Measurements from ENCODE around the gene TFDP2.
"Not testable (repeated sequence)": the region's sequence is repeated elsewhere in the genome, so short reads cannot be mapped to it uniquely, and the experiment has no call there.

The TFDP2 gene, protein sequence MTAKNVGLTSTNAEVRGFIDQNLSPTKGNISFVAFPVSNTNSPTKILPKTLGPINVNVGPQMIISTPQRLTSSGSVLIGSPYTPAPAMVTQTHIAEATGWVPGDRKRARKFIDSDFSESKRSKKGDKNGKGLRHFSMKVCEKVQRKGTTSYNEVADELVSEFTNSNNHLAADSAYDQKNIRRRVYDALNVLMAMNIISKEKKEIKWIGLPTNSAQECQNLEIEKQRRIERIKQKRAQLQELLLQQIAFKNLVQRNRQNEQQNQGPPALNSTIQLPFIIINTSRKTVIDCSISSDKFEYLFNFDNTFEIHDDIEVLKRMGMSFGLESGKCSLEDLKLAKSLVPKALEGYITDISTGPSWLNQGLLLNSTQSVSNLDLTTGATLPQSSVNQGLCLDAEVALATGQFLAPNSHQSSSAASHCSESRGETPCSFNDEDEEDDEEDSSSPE

GRCh38 chr3:142148792-142149672 is at the start of gene TFDP2:
TSS of gene TFDP2 (minus strand) at chr3:142149544. CDS start at chr3:142101749, 47,795 bp downstream.
- peak; percentile 85 to 88 for DNase-seq

DNA sequence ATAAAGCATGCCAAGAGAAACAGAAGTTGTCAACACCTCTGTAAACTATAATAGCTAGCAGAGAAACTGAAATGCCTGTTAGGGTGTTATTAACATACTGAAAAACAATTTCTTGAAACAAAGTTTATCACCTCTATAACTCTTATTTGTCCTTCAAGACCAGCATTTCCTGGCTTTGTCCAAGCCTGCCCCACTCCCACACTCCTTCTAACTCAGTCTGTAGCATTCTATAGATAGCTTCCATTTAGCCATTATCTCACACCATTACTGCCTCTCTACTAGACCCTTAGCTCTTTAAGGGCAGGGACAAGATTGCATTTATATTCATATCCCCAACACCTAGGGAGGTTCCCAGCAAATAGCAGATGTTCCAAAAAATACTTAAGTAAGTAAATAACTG is 39.5 kb upstream of the TFDP2 start:
- no peak for DNase-seq

GRCh38 chr3:142180761-142181362 is 31.5 kb upstream of the TFDP2 start:
- peak; percentile 16 to 18 for DNase-seq

GRCh38 chr3:142175478-142175877 is 26.1 kb upstream of the TFDP2 start:
- no peak for DNase-seq

GRCh38 chr3:142174559-142174958 is 25.2 kb upstream of the TFDP2 start:
- DNase-seq, result no peak

DNA sequence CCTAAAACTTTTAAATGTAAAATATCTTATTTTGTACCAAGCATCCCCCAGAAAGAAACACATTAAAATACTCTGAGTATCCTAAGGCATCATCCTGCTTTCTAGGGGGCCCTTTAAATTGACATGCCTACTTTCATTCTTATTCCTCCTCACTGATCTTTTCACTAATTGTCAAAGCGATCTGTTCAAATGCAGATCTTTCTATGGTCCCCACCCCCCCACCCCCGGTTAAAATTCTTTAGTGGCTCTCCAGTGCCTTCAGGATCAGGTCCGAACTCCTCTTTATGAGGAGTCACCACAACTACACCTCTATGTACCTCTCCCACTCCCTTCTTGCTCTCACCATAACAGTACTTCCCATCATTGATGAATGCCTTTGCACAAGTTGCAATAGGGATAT is 19.2 kb upstream of the TFDP2 start:
- no peak for DNase-seq

DNA sequence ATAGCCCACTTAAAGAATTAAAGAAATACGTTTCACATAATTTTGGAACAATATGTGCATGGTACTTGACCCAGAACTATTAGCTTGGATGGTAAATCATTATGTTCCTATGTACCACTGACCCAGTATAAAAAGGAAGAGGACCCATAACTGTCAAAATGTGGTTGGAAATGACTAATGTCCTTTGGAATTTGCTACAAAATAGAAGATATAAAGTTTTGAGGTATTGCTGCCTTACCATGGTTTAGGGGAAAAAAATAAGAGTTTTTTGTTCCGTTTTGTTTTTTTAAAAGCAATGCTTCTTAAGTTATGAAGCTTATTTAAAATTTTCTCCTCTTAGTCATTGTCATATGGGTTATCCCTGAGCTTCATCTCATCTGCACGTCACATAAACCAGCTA is 15.8 kb upstream of the TFDP2 start:
- DNase-seq, result no peak

DNA sequence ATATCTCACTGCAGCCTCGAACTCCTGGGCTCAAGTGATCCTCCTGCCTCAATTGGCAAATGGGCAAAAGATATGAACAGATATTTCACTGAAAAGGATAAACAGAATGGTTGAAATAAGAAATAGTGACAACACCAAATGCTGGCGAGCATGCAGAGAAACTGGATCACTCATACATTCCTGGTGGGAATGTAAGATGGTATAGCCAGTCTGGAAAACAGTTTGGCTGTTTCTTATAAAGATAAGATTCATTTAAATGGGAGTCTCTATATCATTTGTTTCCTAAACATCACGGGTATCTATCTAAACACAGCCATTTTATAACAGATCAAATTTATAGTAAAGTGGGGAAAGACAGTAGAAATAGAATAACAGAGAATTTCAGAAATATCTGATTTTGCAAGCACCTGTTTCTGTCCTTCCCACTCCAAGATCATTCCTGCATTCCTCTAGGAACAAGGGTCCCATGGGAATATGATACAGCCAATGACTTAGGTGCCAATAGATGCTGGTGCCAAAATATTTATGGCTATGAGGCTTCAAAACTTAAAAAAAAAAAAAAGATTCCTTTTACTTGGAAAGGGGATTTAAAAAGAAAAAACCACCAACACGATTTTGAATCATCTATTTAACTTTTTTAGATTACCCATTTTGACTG is 9.9 kb upstream of the TFDP2 start:
- DNase-seq, result no peak

DNA sequence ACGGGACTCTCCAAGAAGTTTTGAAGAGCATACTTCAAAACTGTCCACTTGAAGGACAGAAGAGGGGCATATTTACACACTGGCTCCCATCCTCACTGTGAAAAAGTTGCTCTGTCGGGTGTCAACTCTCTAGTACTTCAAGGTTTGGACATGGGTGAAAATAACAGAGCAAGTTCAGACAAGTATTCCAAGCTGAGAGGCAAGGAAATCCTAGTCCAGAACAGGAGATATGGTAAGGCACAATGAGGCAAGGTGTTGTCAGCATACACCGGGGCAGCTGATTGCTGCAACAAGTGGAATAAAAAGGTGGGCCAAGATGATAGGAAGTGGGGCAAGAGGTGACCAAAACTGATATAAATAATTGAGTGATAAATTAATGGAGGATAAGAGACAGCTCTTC is 4.8 kb upstream of the TFDP2 start:
- DNase-seq, result no peak

DNA sequence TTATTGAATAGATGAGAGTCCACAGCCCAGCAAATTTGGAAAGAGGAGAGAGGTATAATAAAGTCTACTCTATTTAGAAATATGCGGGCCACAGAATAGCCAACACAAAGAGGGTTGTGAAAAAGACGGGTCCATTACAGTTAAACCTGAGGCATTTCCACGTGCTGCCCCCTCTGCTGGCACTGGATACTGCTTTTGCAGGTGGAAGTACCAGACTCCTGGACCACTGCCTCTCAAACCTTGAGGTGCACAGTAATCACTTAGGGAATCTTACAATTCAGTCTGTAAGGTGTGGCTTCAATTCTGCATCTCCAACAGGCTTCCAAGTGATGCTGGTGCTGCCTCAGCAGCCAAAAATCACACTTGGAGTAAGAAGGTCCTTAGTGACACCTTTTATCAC is 3.0 kb upstream of the TFDP2 start:
- DNase-seq, result no peak

- no peak for DNase-seq
These were observed 2.5 kb upstream of the TFDP2 start for GRCh38 chr3:142151828-142152227.

GRCh38 chr3:142151240-142151639 is 1.9 kb upstream of the TFDP2 start:
- no peak for DNase-seq

DNA sequence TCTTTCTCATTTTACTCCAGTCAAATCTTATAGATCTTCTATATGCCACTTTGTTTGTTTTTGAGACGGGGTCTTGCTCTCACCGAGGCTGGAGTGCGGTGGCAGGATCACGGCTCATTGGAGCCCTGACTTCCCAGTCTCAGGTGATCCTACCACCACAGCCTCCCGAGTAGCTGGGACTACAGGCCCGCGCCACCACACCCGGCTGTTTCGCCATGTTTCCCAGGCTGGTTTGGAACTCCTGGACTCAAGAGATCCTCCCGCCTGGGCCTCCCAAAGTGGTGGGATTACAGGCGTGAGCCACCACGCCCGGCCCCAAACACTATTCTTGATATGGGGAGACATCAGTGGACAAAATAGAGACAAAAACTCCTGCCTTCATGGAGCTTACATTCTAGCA is 927 bp upstream of the TFDP2 start:
- no peak for DNase-seq

DNA sequence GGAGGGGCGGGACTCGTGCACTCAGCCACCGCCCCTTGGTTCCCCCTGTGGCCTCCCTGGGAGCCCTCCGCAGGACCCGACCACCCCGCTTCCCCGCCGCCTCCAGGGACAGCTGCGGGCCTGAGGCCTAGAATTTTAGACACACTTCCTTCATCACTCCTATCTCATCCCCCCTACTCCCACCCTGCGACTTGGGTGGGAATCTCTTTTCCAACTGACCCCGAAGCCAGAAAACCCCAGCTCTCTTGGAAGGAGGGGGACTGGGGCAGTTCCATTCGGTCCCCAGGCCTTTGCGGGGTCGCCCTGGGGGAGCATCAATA is 289 bp upstream of the TFDP2 start:
- DNase-seq, result no peak

DNA sequence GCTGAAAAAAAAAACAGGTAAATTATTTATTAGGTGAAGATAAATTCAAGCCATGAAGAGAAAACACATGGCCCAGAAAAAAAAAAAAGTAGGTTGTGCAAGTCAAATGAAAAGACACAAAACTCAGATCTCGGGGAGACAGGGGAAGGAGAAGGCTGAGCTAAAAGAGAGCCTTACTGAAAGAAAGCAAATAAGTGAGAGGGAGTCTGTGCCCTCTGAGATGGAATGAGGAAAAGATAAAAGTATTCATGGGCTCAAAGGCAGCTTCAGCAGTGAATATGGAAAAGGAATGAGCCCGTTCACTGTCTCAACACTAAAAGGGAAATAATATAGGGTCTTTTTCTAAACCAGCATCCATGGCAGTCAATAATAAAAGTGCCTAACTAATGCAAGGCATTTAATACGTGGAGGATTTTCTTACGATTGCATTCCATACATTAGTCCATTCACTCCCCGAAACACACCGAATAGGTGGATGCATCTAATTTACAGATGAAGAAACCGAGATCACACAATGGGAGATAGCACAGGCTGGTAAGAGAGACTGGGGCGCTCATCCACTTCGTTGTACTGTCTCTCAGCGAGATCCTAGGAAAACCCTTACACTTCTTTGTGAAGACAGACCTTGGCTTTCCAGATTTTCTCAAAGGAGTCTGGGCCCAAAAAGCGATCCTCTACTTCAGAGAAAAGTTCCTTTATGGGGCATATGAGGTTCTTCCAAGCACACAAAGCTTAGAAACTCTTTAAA is 1.1 kb downstream of the TFDP2 start:
- DNase-seq, result no peak

- DNase-seq, result not testable (repeated sequence)
These were observed 4.8 kb downstream of the TFDP2 start for GRCh38 chr3:142144587-142144986.

DNA sequence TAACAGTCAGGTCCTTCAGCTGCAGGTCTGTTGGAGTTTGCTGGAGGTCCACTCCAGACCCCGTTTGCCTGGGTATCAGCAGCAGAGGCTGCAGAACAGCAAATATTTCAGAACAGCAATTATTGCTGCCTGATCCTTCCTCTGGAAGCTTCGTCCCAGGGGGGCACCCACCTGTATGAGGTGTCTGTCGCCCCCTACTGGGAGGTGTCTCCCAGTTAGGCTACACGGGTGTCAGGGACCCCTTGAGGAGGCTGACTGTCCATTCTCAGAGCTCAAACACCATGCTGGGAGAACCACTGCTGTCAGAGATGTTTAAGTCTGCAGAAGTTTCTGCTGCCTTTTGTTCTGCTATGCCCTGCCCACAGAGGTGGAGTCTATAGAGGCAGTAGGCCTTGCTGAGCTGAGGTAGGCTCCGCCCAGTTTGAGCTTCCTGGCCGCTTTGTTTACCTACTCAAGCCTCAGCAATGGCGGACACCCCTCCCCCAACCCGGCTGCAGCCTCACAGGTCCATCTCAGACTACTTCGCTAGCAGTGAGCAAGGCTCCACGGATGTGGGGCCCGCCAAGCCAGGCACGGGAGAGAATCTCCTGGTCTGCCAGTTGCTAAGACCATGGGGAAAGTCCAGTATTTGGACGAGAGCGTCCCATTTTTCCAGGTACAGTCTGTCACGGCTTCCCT is 8.6 kb downstream of the TFDP2 start:
- DNase-seq, result peak in 1 of 2 donors; percentile 4

- not testable (repeated sequence) for DNase-seq
These were observed 12.3 kb downstream of the TFDP2 start for GRCh38 chr3:142137089-142137488.

- DNase-seq, result no peak
These were observed 14.5 kb downstream of the TFDP2 start for GRCh38 chr3:142134799-142135325.

DNA sequence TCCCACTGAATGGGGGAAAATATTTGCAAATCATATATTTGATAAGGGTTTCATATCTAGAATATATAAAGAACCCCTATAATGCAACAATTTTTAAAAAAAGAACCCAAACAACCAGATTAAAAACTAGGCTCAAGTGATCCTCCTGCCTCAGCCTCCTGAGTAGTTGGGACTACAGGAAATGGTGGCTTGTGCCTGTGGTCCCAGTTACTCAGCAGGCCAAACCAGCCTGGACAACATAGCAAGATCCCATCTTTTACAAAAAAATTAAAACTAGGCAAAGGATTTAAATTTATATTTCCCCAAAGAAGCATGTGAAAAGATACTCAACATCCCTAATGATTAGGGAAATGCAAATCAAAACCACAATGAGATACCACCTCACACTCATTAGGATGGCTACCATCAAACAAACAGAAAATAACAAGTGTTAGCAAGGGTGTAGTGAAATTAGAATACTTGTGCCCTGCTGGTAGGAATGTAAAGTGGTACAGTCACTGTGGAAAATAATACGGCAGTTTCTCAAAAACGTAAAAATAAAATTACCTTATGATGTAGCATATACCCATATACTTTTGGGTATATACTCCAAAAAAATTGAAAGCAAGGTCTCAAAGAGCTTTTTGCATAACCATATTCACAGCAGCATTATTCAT is 19.7 kb downstream of the TFDP2 start:
- no peak for DNase-seq
